ENCODE results near the gene VRTN.

VRTN gene

GRCh38 chr14:74391479-74391878 is 43.2 kb downstream of the VRTN start:
- no peak for DNase-seq
- Histone ChIP-seq H3K27ac (no peak overlapping the region), H3K4me1 (no peaks in the 10 kb centered on the region), H3K4me3 (no peak overlapping the region), H3K36me3 (no peaks in the 10 kb centered on the region), H3K9me3 (no peaks in the 10 kb centered on the region), H3K27me3 (peaks cover 0 to 21% of the 10 kb centered on the region in 2 donors)
- intact Hi-C loops (cut with DNase I; ENCODE audit: low total_unique reads), result no loop called here
- no peak for TF ChIP-seq CTCF (IDR thresholded peaks at IDR 0.05)

- H3K4me3 ChIP-seq, result no peak overlapping the region
- no peak overlapping the region for H3K27ac ChIP-seq
- no peaks in the 10 kb centered on the region for H3K36me3 ChIP-seq
- DNase-seq, result peak in 1 of 2 donors; percentile 21
- intact Hi-C loops (cut with DNase I; ENCODE audit: low total_unique reads), result no loop called here
- no peaks in the 10 kb centered on the region for H3K9me3 ChIP-seq
- no peak for TF ChIP-seq CTCF (IDR thresholded peaks at IDR 0.05)
- no peaks in the 10 kb centered on the region for H3K4me1 ChIP-seq
- H3K27me3 ChIP-seq, result peaks cover 0 to 25% of the 10 kb centered on the region in 2 donors
Measured at GRCh38 chr14:74392616-74393570, 44.6 kb downstream of the VRTN start.

- peak in 1 of 2 donors; percentile 16 for DNase-seq
- Histone ChIP-seq H3K27ac (no peak overlapping the region), H3K4me1 (no peaks in the 10 kb centered on the region), H3K36me3 (no peaks in the 10 kb centered on the region), H3K4me3 (no peak overlapping the region), H3K9me3 (no peaks in the 10 kb centered on the region), H3K27me3 (peaks cover 0 to 27% of the 10 kb centered on the region in 2 donors)
- TF ChIP-seq CTCF (IDR thresholded peaks at IDR 0.05), result no peak
- intact Hi-C loops (cut with DNase I; ENCODE audit: low total_unique reads), result no loop called here
Measured at GRCh38 chr14:74394549-74394948, 46.3 kb downstream of the VRTN start.

GRCh38 chr14:74395094-74395493 is 46.8 kb downstream of the VRTN start:
- no peak for TF ChIP-seq CTCF (IDR thresholded peaks at IDR 0.05)
- no peaks in the 10 kb centered on the region for H3K4me1 ChIP-seq
- no peak overlapping the region for H3K27ac ChIP-seq
- no peaks in the 10 kb centered on the region for H3K9me3 ChIP-seq
- H3K27me3 ChIP-seq, result peaks cover 0 to 22% of the 10 kb centered on the region in 2 donors
- H3K4me3 ChIP-seq, result no peak overlapping the region
- H3K36me3 ChIP-seq, result no peaks in the 10 kb centered on the region
- DNase-seq, result peak in 1 of 2 donors; percentile 48
- intact Hi-C loops (cut with DNase I; ENCODE audit: low total_unique reads), result no loop called here

GRCh38 chr14:74400031-74400685 is 51.9 kb downstream of the VRTN start:
- H3K4me3 ChIP-seq, result no peak overlapping the region
- no peak overlapping the region for H3K27ac ChIP-seq
- H3K4me1 ChIP-seq, result peaks cover 0 to 15% (median 10%) of the 10 kb centered on the region in 4 donors
- no peak for TF ChIP-seq CTCF (IDR thresholded peaks at IDR 0.05)
- peaks cover 0 to 45% of the 10 kb centered on the region in 2 donors for H3K27me3 ChIP-seq
- no peaks in the 10 kb centered on the region for H3K9me3 ChIP-seq
- H3K36me3 ChIP-seq, result no peaks in the 10 kb centered on the region
- intact Hi-C loops (cut with DNase I; ENCODE audit: low total_unique reads), result no loop called here
- DNase-seq, result peak in 1 of 2 donors; percentile 33
